Stimulated activated CD4-positive, alpha-beta T cell treated with anti-CD3 and anti-CD28 coated beads, Interleukin-15, amount 100 ng/mL, for 48 hours (primary cell): ENCODE measurements around the gene SRGAP3.

Experiments
- DNase-seq, 2 donors: peaks; one replicate each; pipeline ENCODE4 v3.0.0-alpha.2; 2020; ENCODE audit warnings: low read depth in 2 of 2

The SRGAP3 gene

GRCh38 chr3:9115336-9115735 lies 134.1 kb downstream of the SRGAP3 start:
- no peak for DNase-seq

GRCh38 chr3:9113040-9113439 lies 136.4 kb downstream of the SRGAP3 start:
- DNase-seq, result no peak

GRCh38 chr3:9111866-9112265 lies 137.6 kb downstream of the SRGAP3 start:
- DNase-seq, result no peak

- DNase-seq, result no peak
Observed at GRCh38 chr3:9111417-9111816, 138.0 kb downstream of the SRGAP3 start.

GRCh38 chr3:9110802-9111201 lies 138.6 kb downstream of the SRGAP3 start:
- DNase-seq, result no peak

GRCh38 chr3:9110316-9110715 lies 139.1 kb downstream of the SRGAP3 start:
- DNase-seq, result no peak

GRCh38 chr3:9109568-9109914 lies 139.9 kb downstream of the SRGAP3 start:
- no peak for DNase-seq

- no peak for DNase-seq
Observed at GRCh38 chr3:9108876-9109567, 140.4 kb downstream of the SRGAP3 start.

- no peak for DNase-seq
Observed at GRCh38 chr3:9107738-9108137, 141.7 kb downstream of the SRGAP3 start.

GRCh38 chr3:9105421-9105820 lies 144.0 kb downstream of the SRGAP3 start:
- DNase-seq, result no peak

GRCh38 chr3:9104121-9104520 lies 145.3 kb downstream of the SRGAP3 start:
- DNase-seq, result no peak

GRCh38 chr3:9102240-9102981 lies 147.0 kb downstream of the SRGAP3 start:
- no peak for DNase-seq

- DNase-seq, result no peak
Observed at GRCh38 chr3:9101286-9101685, 148.2 kb downstream of the SRGAP3 start.

GRCh38 chr3:9100513-9100894 lies 148.9 kb downstream of the SRGAP3 start:
- no peak for DNase-seq

GRCh38 chr3:9099702-9100512 lies 149.5 kb downstream of the SRGAP3 start:
- DNase-seq, result no peak

GRCh38 chr3:9098716-9099675 lies 150.4 kb downstream of the SRGAP3 start:
- DNase-seq, result no peak

GRCh38 chr3:9097495-9097894 lies 152.0 kb downstream of the SRGAP3 start:
- DNase-seq, result no peak

GRCh38 chr3:9091486-9092235 lies 157.8 kb downstream of the SRGAP3 start:
- DNase-seq, result no peak

- no peak for DNase-seq
Observed at GRCh38 chr3:9088441-9089353, 160.7 kb downstream of the SRGAP3 start.
